ENCODE data around the gene CPSF4L. TPM values are rescaled to one million over a fixed set of nuclear protein-coding genes. Genes with fewer than 3 reads are reported as not detected.

Gene CPSF4L
- total and polyA plus RNA-seq, 2 donors (not counting 3 experiments of a cell fraction or from before 2014, with no cell fraction given) = not detected

DNA sequence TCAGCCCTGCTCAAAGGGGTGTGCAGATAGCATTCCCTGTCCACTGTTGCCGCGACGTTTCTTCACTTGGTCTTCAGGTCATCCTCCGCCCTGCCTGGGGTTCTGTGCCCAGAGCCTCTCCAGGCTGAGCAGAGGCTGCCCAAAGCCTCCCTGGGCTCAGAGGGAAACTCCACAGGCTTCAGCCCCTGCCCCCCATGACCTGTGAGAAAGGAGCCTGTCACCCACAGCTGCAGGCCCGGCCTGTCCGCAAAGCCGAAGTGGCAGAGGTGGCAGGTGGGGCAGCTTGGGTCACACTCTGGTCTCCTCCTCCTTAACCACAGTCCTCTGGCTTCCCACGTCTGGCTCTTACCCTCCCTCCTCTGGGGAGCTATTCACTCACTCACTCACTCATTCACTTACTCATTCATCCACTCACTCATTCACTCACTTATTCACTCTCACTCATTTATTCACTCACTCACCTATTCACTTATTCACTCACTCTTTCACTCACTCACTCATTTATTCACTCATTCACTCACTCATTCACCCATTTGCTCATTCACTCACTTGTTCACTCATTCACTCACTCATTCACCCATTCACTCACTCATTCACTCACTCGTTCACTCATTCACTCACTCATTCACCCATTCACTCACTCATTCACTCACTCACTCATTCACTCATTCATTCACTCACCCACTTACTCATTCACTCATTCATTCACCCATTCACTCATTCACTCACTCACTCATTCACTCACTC lies 7.1 kb upstream of the CPSF4L start:
- H4K20me1 ChIP-seq (replicated peaks; ENCODE audit: control insufficient read depth, extremely low read depth, insufficient read depth, low read length) = no peaks in the 10 kb centered on the region
- DNase-seq (ENCODE audit: low read depth, low spot score) (no peak), FAIRE-seq (no peak)
- dilution Hi-C loops (cut with MboI; ENCODE audit: extremely low pct_ligation_motif_present, low sequenced_read_pairs) = no loop called here
- ChIA-PET CTCF (interaction anchor here (0.9 to 1.4 kb wide), 5 partner anchors 9 to 101 kb away, joined by 3 to 7 read pairs (median 5); no protein-coding TSS in a partner anchor), POLR2A (no interaction called here)
- no peak overlapping the region for H3K27ac ChIP-seq (ENCODE audit: insufficient read depth, low read depth, low read length)
- no peaks in the 10 kb centered on the region for H3K9me1 ChIP-seq (replicated peaks; ENCODE audit: control insufficient read depth, extremely low read depth, insufficient read depth, low read length)
- H3K27me3 ChIP-seq (ENCODE audit: control insufficient read depth in 2 of 2, insufficient read depth in 2 of 2, low read length in 2 of 2) = no peaks in the 10 kb centered on the region
- no TSS peak for BruUV-seq (replicated peaks)
- H3K9ac ChIP-seq (replicated peaks; ENCODE audit: extremely low read depth, insufficient read depth, low read length) = no peak overlapping the region
- H3K4me2 ChIP-seq (ENCODE audit: insufficient read depth, low read length) = no peak overlapping the region
- H3K4me1 ChIP-seq (ENCODE audit: control insufficient read depth, extremely low read depth, insufficient read depth, low read length) = no peaks in the 10 kb centered on the region
- intact Hi-C loops (cut with micrococcal nuclease) = no loop called here
- H3K9me3 ChIP-seq (replicated peaks; ENCODE audit: control insufficient read depth, insufficient read depth, low read length) = no peaks in the 10 kb centered on the region
- H2AFZ ChIP-seq (ENCODE audit: low read depth, low read length) = no peak overlapping the region
- no peaks in the 10 kb centered on the region for H3K79me2 ChIP-seq (ENCODE audit: control insufficient read depth, insufficient read depth, low read length)
- no peak overlapping the region for H3K4me3 ChIP-seq (replicated peaks in 1 of 3; ENCODE audit: insufficient read depth in 1 of 3, low read depth in 1 of 3, low read length in 3 of 3)
- TF ChIP-seq POLR2AphosphoS5 (IDR thresholded peaks at IDR 0.05; ENCODE audit: insufficient read depth, low read depth, low read length) (no peak), CTCF (IDR thresholded peaks at IDR 0.05; ENCODE audit: extremely low read depth in 1 of 2, insufficient read depth in 1 of 2, low read depth in 1 of 2, low read length in 2 of 2) (no peak), FOS (IDR thresholded peaks at IDR 0.05; ENCODE audit: borderline replicate concordance, insufficient read depth, low read length) (no peak), MAX (IDR thresholded peaks at IDR 0.05; ENCODE audit: insufficient read depth, insufficient read length) (no peak), JUN (IDR thresholded peaks at IDR 0.05; ENCODE audit: borderline replicate concordance, insufficient read depth, insufficient read length, low read depth) (no peak), POLR2A (IDR thresholded peaks at IDR 0.05; ENCODE audit: low read depth, low read length) (no peak), GATA2 (IDR thresholded peaks at IDR 0.05; ENCODE audit: insufficient read depth, insufficient read length, low read depth, low read length) (no peak), MYC (IDR thresholded peaks at IDR 0.05; ENCODE audit: low read depth, low read length) (no peak), EZH2 (IDR thresholded peaks at IDR 0.05; ENCODE audit: borderline replicate concordance, low read depth, low read length, severe bottlenecking) (no peak)
- no peaks in the 10 kb centered on the region for H3K36me3 ChIP-seq (ENCODE audit: control insufficient read depth in 2 of 2, extremely low read depth in 1 of 2, insufficient read depth in 2 of 2, low read length in 2 of 2)

All from endothelial cell of umbilical vein (primary cell).